Naive thymus-derived CD4-positive, alpha-beta T cell (primary cell): ENCODE data around the gene MGLL. TPM values are rescaled to one million over a fixed set of nuclear protein-coding genes. Genes with fewer than 3 reads are reported as not detected.
A peak's percentile ranks its signal among the peaks of the same experiment; 100 is the strongest.

ENCODE experiments used
- ATAC-seq: fragments of 150-1000 bp; cut with Tn5 transposase; 2 replicates; pipeline ENCODE4 v1.10.0; 2021; ENCODE audit warnings: mild to moderate bottlenecking, moderate library complexity
- CTCF ChIA-PET: fragments of 350-600 bp; sonication (Branson Sonifier 250); formaldehyde crosslinking; loops from one replicate; lab custom pipeline; 2021; ENCODE audit warnings: antibody characterized with exemption; lab: Charles Lee
- POLR2A ChIA-PET: fragments of 350-600 bp; sonication (Branson Sonifier 250); formaldehyde crosslinking; loops from one replicate; lab custom pipeline; 2021; ENCODE audit warnings: antibody characterized with exemption, inconsistent platforms; lab: Charles Lee
- DNase-seq, 9 donors: peaks; one replicate each; pipeline versions ENCODE4 v3.0.0 to v3.0.0-alpha.2; 2020 to 2022; ENCODE audit warnings: mixed read lengths in 1 of 9
- H3K27ac ChIP-seq: one replicate; pipeline ENCODE4 v1.7.0; 2013; ENCODE audit warnings: mild to moderate bottlenecking, low read depth, low read length, moderate library complexity
- H3K27me3 ChIP-seq, 2 donors: one replicate each; pipeline ENCODE4 v1.7.0; 2013; ENCODE audit warnings: low read length in 2 of 2, mild to moderate bottlenecking in 2 of 2, moderate library complexity in 2 of 2; ENCODE audit not compliant: control insufficient read depth in 2 of 2, insufficient read depth in 2 of 2
- H3K36me3 ChIP-seq, 3 experiments: 1 replicate in 2 of 3; 2 replicates in 1 of 3; pipeline ENCODE4 v1.7.0; 2013; ENCODE audit warnings: low read length in 3 of 3, mild to moderate bottlenecking in 3 of 3, moderate library complexity in 1 of 3; ENCODE audit not compliant: insufficient read depth in 3 of 3, control insufficient read depth in 2 of 3
- H3K4me1 ChIP-seq, 2 donors: one replicate each; pipeline ENCODE4 v1.7.0; 2013; ENCODE audit warnings: low read length in 2 of 2, mild to moderate bottlenecking in 2 of 2, moderate library complexity in 1 of 2; ENCODE audit not compliant: control insufficient read depth in 2 of 2, insufficient read depth in 2 of 2
- H3K4me3 ChIP-seq: 2 replicates; pipeline ENCODE4 v1.7.0; 2013; ENCODE audit warnings: mild to moderate bottlenecking, low read length
- H3K9me3 ChIP-seq, 3 experiments: 1 replicate in 2 of 3; 2 replicates in 1 of 3; pipeline ENCODE4 v1.7.0; 2013; ENCODE audit warnings: low read length in 3 of 3; ENCODE audit not compliant: control insufficient read depth in 2 of 3
- H3K27ac Mint-ChIP-seq, 9 donors: one replicate each; pipeline ENCODE4 v1.8.0; 2020 to 2022; ENCODE audit warnings: mixed read lengths in 9 of 9, mild to moderate bottlenecking in 8 of 9, moderate library complexity in 5 of 9, inconsistent platforms in 2 of 9
- H3K27me3 Mint-ChIP-seq, 5 donors: one replicate each; pipeline ENCODE4 v1.8.0; 2021 to 2022; ENCODE audit warnings: mixed read lengths in 5 of 5, mild to moderate bottlenecking in 1 of 5
- H3K36me3 Mint-ChIP-seq, 5 donors: one replicate each; pipeline ENCODE4 v1.8.0; 2020 to 2022; ENCODE audit warnings: mixed read lengths in 5 of 5, mild to moderate bottlenecking in 3 of 5, inconsistent platforms in 1 of 5
- H3K4me1 Mint-ChIP-seq, 7 donors: one replicate each; pipeline ENCODE4 v1.8.0; 2020 to 2022; ENCODE audit warnings: mixed read lengths in 7 of 7, mild to moderate bottlenecking in 3 of 7, inconsistent platforms in 1 of 7
- H3K4me3 Mint-ChIP-seq, 10 donors: one replicate each; pipeline ENCODE4 v1.8.0; 2020 to 2022; ENCODE audit warnings: mild to moderate bottlenecking in 10 of 10, mixed read lengths in 10 of 10, moderate library complexity in 6 of 10, inconsistent platforms in 2 of 10
- H3K9me3 Mint-ChIP-seq, 11 donors: one replicate each; pipeline ENCODE4 v1.8.0; 2020 to 2022; ENCODE audit warnings: mixed read lengths in 11 of 11, mild to moderate bottlenecking in 4 of 11, inconsistent platforms in 1 of 11, moderate library complexity in 1 of 11
- intact Hi-C, 2 donors: fragments of 100-400 bp; cut with micrococcal nuclease; formaldehyde crosslinking; loops; one replicate each; pipeline ENCODE4 v1.15.1; 2023
- polyA plus RNA-seq, 2 donors: library from polyadenylated mRNA; unstranded; fragments of 300-500 nt; fragmentation: Illumina TruSeq; gene quantifications; one replicate each; pipeline ENCODE4 v1.2.3, GENCODE V29; 2021
- total RNA-seq, 6 experiments: library from RNA in 5 of 6; stranded (reverse) in 5 of 6; gene quantifications; 1 replicate in 5 of 6; 2 replicates in 1 of 6; pipeline ENCODE4 v1.2.3 and lab custom pipeline; 2021 to 2026

MGLL gene
- total and polyA plus RNA-seq, 7 experiments from 2014 or later = 1.0 to 6.0 (median 2.1) TPM; not detected in 2

- ChIA-PET CTCF (no interaction called here), POLR2A (interaction anchor here (0.6 kb wide), 1 partner anchor 1498 kb away, joined by 3 read pairs; no protein-coding TSS in a partner anchor)
- Mint-ChIP-seq H3K36me3 (peaks cover 0 to 4% (median 0%) of the 10 kb centered on the region in 5 donors), H3K4me1 (peaks cover 0 to 18% (median 5%) of the 10 kb centered on the region in 7 donors), H3K27me3 (peaks cover 0 to 5% (median 0%) of the 10 kb centered on the region in 5 donors), H3K4me3 (no peak overlapping the region), H3K27ac (no peak overlapping the region), H3K9me3 (peaks cover 0 to 4% (median 0%) of the 10 kb centered on the region in 11 donors)
- H3K27me3 ChIP-seq = no peaks in the 10 kb centered on the region
- H3K36me3 ChIP-seq = no peaks in the 10 kb centered on the region
- H3K27ac ChIP-seq = no peak overlapping the region
- DNase-seq = no peak
- no peaks in the 10 kb centered on the region for H3K4me1 ChIP-seq
- H3K4me3 ChIP-seq = no peak overlapping the region
- no peaks in the 10 kb centered on the region for H3K9me3 ChIP-seq
- no peak for ATAC-seq
- intact Hi-C loops = no loop called here
Observed at GRCh38 chr3:127801731-127802313, 20.5 kb downstream of the MGLL start.

DNA sequence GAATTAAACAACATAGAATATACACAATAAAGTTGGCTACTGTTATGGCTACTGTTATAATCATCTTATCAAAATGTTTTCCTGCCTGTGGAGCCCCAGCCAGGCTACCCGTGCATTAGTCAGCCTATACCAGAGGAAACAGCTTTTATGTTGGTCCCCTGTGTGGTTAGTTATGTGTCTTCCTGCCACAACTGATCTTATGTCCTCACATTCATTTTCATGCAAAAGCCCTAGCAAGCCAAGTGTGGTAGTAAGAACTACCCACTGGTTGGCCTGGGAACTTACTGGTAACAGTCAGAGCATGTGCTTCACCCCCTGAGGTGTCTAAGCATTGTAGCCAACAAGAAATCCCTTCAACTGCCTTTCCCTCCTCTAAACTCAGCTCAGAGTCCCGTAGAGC is 21.8 kb downstream of the MGLL start:
- Histone ChIP-seq H3K36me3 (no peaks in the 10 kb centered on the region), H3K4me3 (no peak overlapping the region), H3K9me3 (no peaks in the 10 kb centered on the region), H3K27me3 (no peaks in the 10 kb centered on the region), H3K4me1 (no peaks in the 10 kb centered on the region), H3K27ac (no peak overlapping the region)
- H3K9me3 Mint-ChIP-seq = peaks cover 0 to 2% (median 0%) of the 10 kb centered on the region in 11 donors
- intact Hi-C loops = no loop called here
- H3K27me3 Mint-ChIP-seq = peaks cover 0 to 9% (median 0%) of the 10 kb centered on the region in 5 donors
- H3K4me1 Mint-ChIP-seq = peaks cover 0 to 18% (median 4%) of the 10 kb centered on the region in 7 donors
- H3K4me3 Mint-ChIP-seq = peak overlapping the region in 1 of 10 donors; percentile 57
- DNase-seq (no peak), ATAC-seq (peak; percentile 63)
- H3K36me3 Mint-ChIP-seq = peaks cover 0 to 4% (median 0%) of the 10 kb centered on the region in 5 donors
- ChIA-PET CTCF (no interaction called here), POLR2A (no interaction called here)
- peak overlapping the region in 1 of 9 donors; percentile 84 for H3K27ac Mint-ChIP-seq

GRCh38 chr3:127799476-127800222 is 22.7 kb downstream of the MGLL start:
- Histone ChIP-seq H3K9me3 (no peaks in the 10 kb centered on the region), H3K27ac (no peak overlapping the region), H3K4me1 (no peaks in the 10 kb centered on the region), H3K27me3 (no peaks in the 10 kb centered on the region), H3K4me3 (no peak overlapping the region), H3K36me3 (no peaks in the 10 kb centered on the region)
- peak overlapping the region in 2 of 9 donors; percentile 45 to 46 for H3K27ac Mint-ChIP-seq
- peaks cover 0 to 4% (median 0%) of the 10 kb centered on the region in 5 donors for H3K36me3 Mint-ChIP-seq
- ChIA-PET CTCF (interaction anchor here (0.6 kb wide), 1 partner anchor 1053 kb away, joined by 3 read pairs; no protein-coding TSS in a partner anchor), POLR2A (no interaction called here)
- peaks cover 0 to 14% (median 3%) of the 10 kb centered on the region in 5 donors for H3K27me3 Mint-ChIP-seq
- DNase-seq (no peak), ATAC-seq (no peak)
- peaks cover 0 to 18% (median 4%) of the 10 kb centered on the region in 7 donors for H3K4me1 Mint-ChIP-seq
- H3K4me3 Mint-ChIP-seq = no peak overlapping the region
- intact Hi-C loops = no loop called here
- peaks cover 0 to 5% (median 0%) of the 10 kb centered on the region in 11 donors for H3K9me3 Mint-ChIP-seq

DNA sequence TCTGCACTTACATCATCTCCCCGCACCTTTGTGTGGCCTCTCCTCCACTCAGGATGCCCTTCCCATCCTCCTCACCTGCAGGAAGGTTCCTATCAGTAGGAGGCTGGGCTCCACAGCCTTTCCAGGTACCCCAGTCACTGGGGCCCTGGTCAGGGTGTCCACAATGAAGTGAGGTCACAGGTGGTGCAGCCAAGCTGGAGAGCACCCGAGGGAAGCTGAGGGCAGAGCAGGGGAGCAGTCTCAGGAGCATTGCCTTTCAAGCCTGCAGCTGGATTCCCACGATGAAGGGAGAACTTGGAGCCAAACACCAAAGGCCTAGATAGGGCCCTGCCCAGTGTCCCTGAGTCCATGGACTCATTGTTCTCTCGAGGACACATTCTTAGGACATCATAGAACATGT is 23.6 kb downstream of the MGLL start:
- H3K27me3 Mint-ChIP-seq = peaks cover 0 to 14% (median 8%) of the 10 kb centered on the region in 5 donors
- Histone ChIP-seq H3K9me3 (no peaks in the 10 kb centered on the region), H3K36me3 (no peaks in the 10 kb centered on the region), H3K4me3 (no peak overlapping the region), H3K27me3 (no peaks in the 10 kb centered on the region), H3K27ac (no peak overlapping the region), H3K4me1 (no peaks in the 10 kb centered on the region)
- peaks cover 0 to 8% (median 0%) of the 10 kb centered on the region in 11 donors for H3K9me3 Mint-ChIP-seq
- ChIA-PET CTCF (no interaction called here), POLR2A (no interaction called here)
- peaks cover 0 to 18% (median 4%) of the 10 kb centered on the region in 7 donors for H3K4me1 Mint-ChIP-seq
- DNase-seq (no peak), ATAC-seq (no peak)
- intact Hi-C loops = no loop called here
- no peak overlapping the region for H3K27ac Mint-ChIP-seq
- no peak overlapping the region for H3K4me3 Mint-ChIP-seq
- peaks cover 0 to 4% (median 0%) of the 10 kb centered on the region in 5 donors for H3K36me3 Mint-ChIP-seq

GRCh38 chr3:127796831-127797150 is 25.5 kb downstream of the MGLL start:
- CTCF ChIA-PET = no interaction called here

DNA sequence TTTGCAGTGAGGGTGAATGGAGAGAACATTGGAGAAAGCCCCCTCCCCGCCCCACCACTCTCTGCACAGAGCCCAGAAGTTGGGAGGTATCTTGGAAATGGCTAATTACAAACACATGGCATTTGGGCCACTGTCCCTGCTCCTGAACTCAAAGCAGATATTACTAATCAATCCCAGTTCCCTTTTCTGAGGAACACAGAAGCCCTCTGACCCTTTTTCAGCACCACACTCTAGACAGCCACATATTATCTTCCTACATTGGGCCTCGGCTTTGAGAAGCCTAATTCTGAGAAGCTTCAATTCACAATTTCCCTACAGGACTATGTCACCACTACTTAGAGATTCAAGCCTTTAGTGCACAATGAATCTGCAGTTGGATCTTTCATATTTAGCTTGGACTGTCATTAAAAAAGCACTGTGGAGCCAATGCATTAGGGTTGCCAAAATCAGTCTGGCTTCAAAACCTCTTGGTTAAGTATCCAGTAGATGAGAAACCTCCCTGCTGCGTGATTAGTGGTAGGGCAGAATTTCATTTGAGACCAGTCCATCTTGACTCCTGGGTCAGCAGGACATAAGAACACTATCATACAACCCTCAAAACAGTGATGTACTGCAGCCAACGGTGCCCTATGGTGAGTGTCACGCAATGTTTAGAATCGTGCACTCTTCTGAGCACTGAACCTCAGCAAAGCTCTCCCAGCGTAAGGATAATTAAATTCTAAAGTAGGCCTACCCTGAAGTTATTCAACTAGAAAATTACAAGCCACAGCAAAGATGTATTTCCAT is 26.1 kb downstream of the MGLL start:
- DNase-seq (no peak), ATAC-seq (no peak)
- no peaks in the 10 kb centered on the region for H3K9me3 ChIP-seq
- no peaks in the 10 kb centered on the region for H3K27me3 ChIP-seq
- POLR2A ChIA-PET = no interaction called here
- Mint-ChIP-seq H3K36me3 (peaks cover 0 to 4% (median 0%) of the 10 kb centered on the region in 5 donors), H3K4me3 (no peak overlapping the region), H3K4me1 (peaks cover 3 to 20% (median 6%) of the 10 kb centered on the region in 7 donors), H3K27me3 (peaks cover 6 to 23% (median 14%) of the 10 kb centered on the region in 5 donors), H3K9me3 (peaks cover 0 to 8% (median 0%) of the 10 kb centered on the region in 11 donors), H3K27ac (no peak overlapping the region)
- H3K27ac ChIP-seq = no peak overlapping the region
- CTCF ChIA-PET = no interaction called here
- no peaks in the 10 kb centered on the region for H3K4me1 ChIP-seq
- H3K36me3 ChIP-seq = no peaks in the 10 kb centered on the region
- no peak overlapping the region for H3K4me3 ChIP-seq
- intact Hi-C loops = no loop called here

More at GRCh38 chr3:127796831-127797150, 25.5 kb downstream of the MGLL start:
- Mint-ChIP-seq H3K27ac (no peak overlapping the region), H3K4me1 (peaks cover 0 to 16% (median 4%) of the 10 kb centered on the region in 7 donors), H3K9me3 (peaks cover 0 to 8% (median 0%) of the 10 kb centered on the region in 11 donors), H3K36me3 (peaks cover 0 to 4% (median 0%) of the 10 kb centered on the region in 5 donors), H3K27me3 (peaks cover 5 to 20% (median 12%) of the 10 kb centered on the region in 5 donors), H3K4me3 (no peak overlapping the region)
- no peaks in the 10 kb centered on the region for H3K9me3 ChIP-seq
- no peak overlapping the region for H3K4me3 ChIP-seq
- ATAC-seq (no peak), DNase-seq (no peak)
- H3K4me1 ChIP-seq = no peaks in the 10 kb centered on the region
- H3K36me3 ChIP-seq = no peaks in the 10 kb centered on the region
- POLR2A ChIA-PET = no interaction called here
- intact Hi-C loops = no loop called here
- H3K27ac ChIP-seq = no peak overlapping the region
- no peaks in the 10 kb centered on the region for H3K27me3 ChIP-seq
